GM06990 (cell line): ENCODE measurements around the gene STMND1.
"Not testable (repeated sequence)": the region's sequence is repeated elsewhere in the genome, so short reads cannot be mapped to it uniquely, and the experiment has no call there.

Experiments used
- DNase-seq: peaks from one replicate; pipeline ENCODE4 v3.0.0-alpha.2; 2011; ENCODE audit not compliant: insufficient read length; ENCODE audit errors: extremely low read depth
- H3K27me3 ChIP-seq: replicated peaks from 2 replicates; pipeline ENCODE4 v1.6.0; 2011; ENCODE audit warnings: low read length; ENCODE audit not compliant: control insufficient read depth, insufficient read depth
- H3K36me3 ChIP-seq: 2 replicates; pipeline ENCODE4 v1.5.1; 2011; ENCODE audit warnings: low read length; ENCODE audit not compliant: control insufficient read depth, insufficient read depth
- H3K4me3 ChIP-seq: replicated peaks from 2 replicates; pipeline ENCODE4 v1.5.1; 2011; ENCODE audit warnings: low read depth, mild to moderate bottlenecking, control low read depth, low read length
- CTCF ChIP-seq: IDR thresholded peaks from 2 replicates; pipeline ENCODE4 v1.5.1; 2011; ENCODE audit warnings: low read length, control low read depth, mild to moderate bottlenecking, inconsistent platforms; ENCODE audit not compliant: insufficient read depth, poor library complexity, severe bottlenecking

STMND1 gene

GRCh38 chr6:17061097-17061496 lies 40.8 kb upstream of the STMND1 start:
- Histone ChIP-seq H3K36me3 (no peaks in the 10 kb centered on the region), H3K4me3 (no peak overlapping the region), H3K27me3 (no peaks in the 10 kb centered on the region)
- TF ChIP-seq CTCF: no peak
- DNase-seq: no peak

- no peak for TF ChIP-seq CTCF
- no peak for DNase-seq
These were observed 38.9 kb upstream of the STMND1 start for GRCh38 chr6:17062871-17063440.

GRCh38 chr6:17064975-17065374 lies 36.9 kb upstream of the STMND1 start:
- H3K27me3 ChIP-seq: no peaks in the 10 kb centered on the region
- no peak for TF ChIP-seq CTCF
- no peaks in the 10 kb centered on the region for H3K36me3 ChIP-seq
- no peak overlapping the region for H3K4me3 ChIP-seq
- no peak for DNase-seq

More at GRCh38 chr6:17062871-17063440, 38.9 kb upstream of the STMND1 start:
- no peaks in the 10 kb centered on the region for H3K36me3 ChIP-seq
- H3K4me3 ChIP-seq: no peak overlapping the region
- no peaks in the 10 kb centered on the region for H3K27me3 ChIP-seq

GRCh38 chr6:17066610-17067009 lies 35.2 kb upstream of the STMND1 start:
- no peak for DNase-seq
- TF ChIP-seq CTCF: no peak
- Histone ChIP-seq H3K4me3 (no peak overlapping the region), H3K36me3 (no peaks in the 10 kb centered on the region), H3K27me3 (no peaks in the 10 kb centered on the region)

- not testable (repeated sequence) for H3K4me3 ChIP-seq, DNase-seq, H3K36me3 ChIP-seq, H3K27me3 ChIP-seq
These were observed 32.9 kb upstream of the STMND1 start for GRCh38 chr6:17068972-17069371.

GRCh38 chr6:17070400-17070799 lies 31.4 kb upstream of the STMND1 start:
- not testable (repeated sequence) for H3K4me3 ChIP-seq, H3K27me3 ChIP-seq, DNase-seq, H3K36me3 ChIP-seq

- not testable (repeated sequence) for H3K4me3 ChIP-seq, H3K36me3 ChIP-seq, DNase-seq, H3K27me3 ChIP-seq
These were observed 28.3 kb upstream of the STMND1 start for GRCh38 chr6:17073596-17073995.
